ENCODE measurements around the gene SFXN5. TPM values are rescaled to one million over a fixed set of nuclear protein-coding genes. Genes with fewer than 3 reads are reported as not detected.

SFXN5 gene
- polyA plus RNA-seq, 1 donor = 6.4 TPM

GRCh38 chr2:73043929-73044832, 27.3 kb downstream of the SFXN5 start:
- no peak for DNase-seq

GRCh38 chr2:73043276-73043675, 28.2 kb downstream of the SFXN5 start:
- no peak for DNase-seq

GRCh38 chr2:73037947-73038585, 33.4 kb downstream of the SFXN5 start:
- no peak for DNase-seq

GRCh38 chr2:73036766-73037165, 34.7 kb downstream of the SFXN5 start:
- DNase-seq = no peak

- DNase-seq = no peak
Measured at GRCh38 chr2:73035899-73036711, 35.4 kb downstream of the SFXN5 start.

GRCh38 chr2:73034661-73035375, 36.7 kb downstream of the SFXN5 start:
- DNase-seq = no peak

GRCh38 chr2:73033766-73034381, 37.6 kb downstream of the SFXN5 start:
- DNase-seq = no peak

GRCh38 chr2:73033142-73033765, 38.3 kb downstream of the SFXN5 start:
- no peak for DNase-seq

GRCh38 chr2:73032702-73033097, 38.8 kb downstream of the SFXN5 start:
- DNase-seq = no peak

- DNase-seq = no peak
Measured at GRCh38 chr2:73031725-73032701, 39.5 kb downstream of the SFXN5 start.

- no peak for DNase-seq
Measured at GRCh38 chr2:73031095-73031678, 40.3 kb downstream of the SFXN5 start.

GRCh38 chr2:73028841-73029240, 42.7 kb downstream of the SFXN5 start:
- no peak for DNase-seq

- DNase-seq = no peak
Measured at GRCh38 chr2:73027340-73027739, 44.2 kb downstream of the SFXN5 start.

GRCh38 chr2:73023497-73023896, 48.0 kb downstream of the SFXN5 start:
- DNase-seq = no peak

GRCh38 chr2:73022024-73022568, 49.4 kb downstream of the SFXN5 start:
- no peak for DNase-seq

GRCh38 chr2:73021371-73022010, 50.0 kb downstream of the SFXN5 start:
- DNase-seq = no peak

GRCh38 chr2:73020657-73021370, 50.7 kb downstream of the SFXN5 start:
- DNase-seq = no peak

- no peak for DNase-seq
Measured at GRCh38 chr2:73020306-73020656, 51.2 kb downstream of the SFXN5 start.
